Sigmoid colon (tissue), 7 donors: ENCODE measurements around the gene RECK. TPM values are rescaled to one million over a fixed set of nuclear protein-coding genes. Genes with fewer than 3 reads are reported as not detected.
"Not testable (repeated sequence)": the region's sequence is repeated elsewhere in the genome, so short reads cannot be mapped to it uniquely, and the experiment has no call there.

Source experiments
- DNase-seq: peaks from one replicate; pipeline ENCODE4 v3.0.0-alpha.2; 2019
- H3K27ac ChIP-seq, 4 donors: fragments of 200-600 bp; sonication (generic); one replicate each; pipeline ENCODE4 v1.5.1; 2016 to 2019; ENCODE audit warnings: mild to moderate bottlenecking in 1 of 4
- H3K27me3 ChIP-seq, 3 donors: fragments of 200-600 bp; sonication (generic); one replicate each; pipeline ENCODE4 v1.5.1; 2019; ENCODE audit warnings: mild to moderate bottlenecking in 1 of 3
- H3K36me3 ChIP-seq, 4 donors: fragments of 200-600 bp; sonication (generic); one replicate each; pipeline ENCODE4 v1.5.1; 2016 to 2019
- H3K4me1 ChIP-seq, 4 donors: fragments of 200-600 bp; sonication (generic); one replicate each; pipeline ENCODE4 v1.5.1; 2017 to 2019
- H3K4me3 ChIP-seq, 4 donors: fragments of 200-600 bp; sonication (generic); one replicate each; pipeline ENCODE4 v1.5.1; 2017 to 2019; ENCODE audit warnings: mild to moderate bottlenecking in 2 of 4, moderate library complexity in 1 of 4
- H3K9me3 ChIP-seq, 4 donors: fragments of 200-600 bp in 3 of 4; sonication (generic) in 3 of 4; one replicate each; pipeline versions ENCODE4 v1.5.1 to v1.6.1; 2013 to 2019
- CTCF ChIP-seq, 4 experiments: fragments of 450-650 bp in 3 of 4; fragments of 200-600 bp in 1 of 4; IDR thresholded peaks; one replicate each; pipeline ENCODE4 v1.5.1; 2016 to 2019; ENCODE audit warnings: antibody characterized with exemption in 4 of 4, mild to moderate bottlenecking in 3 of 4, moderate library complexity in 2 of 4
- EP300 ChIP-seq, 4 donors: sonication (generic); formaldehyde crosslinking; IDR thresholded peaks; one replicate each; pipeline ENCODE4 v1.6.1; 2017; ENCODE audit warnings: antibody characterized with exemption in 4 of 4
- POLR2A ChIP-seq, 2 donors: fragments of 450-650 bp; IDR thresholded peaks; one replicate each; pipeline ENCODE4 v1.6.1; 2016; ENCODE audit warnings: antibody characterized with exemption in 2 of 2, mild to moderate bottlenecking in 2 of 2, moderate library complexity in 2 of 2
- POLR2AphosphoS5 ChIP-seq, 4 donors: sonication (generic); formaldehyde crosslinking; IDR thresholded peaks; one replicate each; pipeline ENCODE4 v1.6.1; 2017; ENCODE audit warnings: antibody characterized with exemption in 4 of 4
- WGBS, 2 donors: extraction: QIAGEN DNeasy Blood & Tissue Kit; methylation state at CpG; one replicate each; pipeline ENCODE4 v1.1.7; 2013; 5-methylcytosine and 5-hydroxymethylcytosine counted together
- intact Hi-C: fragments of 100-400 bp; cut with DNase I; formaldehyde crosslinking; loops from one replicate; pipeline ENCODE4 v1.15.1; 2023
- polyA plus RNA-seq, 3 donors: library from polyadenylated mRNA; stranded (reverse); fragments of 200-250 nt; gene quantifications; one replicate each; pipeline ENCODE4 v1.2.3, GENCODE V29; 2013
- total RNA-seq, 4 donors: library from RNA; depleted of rRNA; stranded (reverse); fragments of >200 nt; gene quantifications; one replicate each; pipeline ENCODE4 v1.1.0, GENCODE V29; 2016
- donor health status: healthy with polysubstance abuse.
- donor health status: Bipolar disorder and iron deficiency.
- donor health status: healthy.

Gene RECK
- total and polyA plus RNA-seq, 7 donors = 0.23 to 22.2 (median 11.1) TPM

GRCh38 chr9:36080519-36080918 lies 43.8 kb downstream of the RECK start:
- H3K9me3 ChIP-seq = no peaks in the 10 kb centered on the region
- peaks cover 0 to 25% (median 0%) of the 10 kb centered on the region in 4 donors for H3K36me3 ChIP-seq
- H3K27ac ChIP-seq = no peak overlapping the region
- no peak for DNase-seq
- intact Hi-C loops = no loop called here
- TF ChIP-seq EP300 (IDR thresholded peaks at IDR 0.05) = no peak
- no peak for TF ChIP-seq POLR2A (IDR thresholded peaks at IDR 0.05)
- H3K4me3 ChIP-seq = no peak overlapping the region
- H3K4me1 ChIP-seq = peaks cover 0 to under 1% (median 0%) of the 10 kb centered on the region in 4 donors
- H3K27me3 ChIP-seq = no peaks in the 10 kb centered on the region
- 93% methylated on average over 3 of the region's 3 CpGs for WGBS, 2 donors

GRCh38 chr9:36082931-36083330 lies 46.2 kb downstream of the RECK start:
- TF ChIP-seq POLR2AphosphoS5 (IDR thresholded peaks at IDR 0.05) (no peak), POLR2A (IDR thresholded peaks at IDR 0.05) (no peak), EP300 (IDR thresholded peaks at IDR 0.05) (no peak), CTCF (IDR thresholded peaks at IDR 0.05) (no peak)
- no peak for DNase-seq
- Histone ChIP-seq H3K27me3 (no peaks in the 10 kb centered on the region), H3K9me3 (no peaks in the 10 kb centered on the region), H3K27ac (no peak overlapping the region), H3K4me3 (no peak overlapping the region), H3K36me3 (peaks cover 0 to 28% (median 4%) of the 10 kb centered on the region in 4 donors), H3K4me1 (no peaks in the 10 kb centered on the region)
- WGBS, 2 donors = 24 to 73% methylated on average over 5 of the region's 5 CpGs
- intact Hi-C loops = no loop called here

- no peak for DNase-seq
- TF ChIP-seq EP300 (IDR thresholded peaks at IDR 0.05) (no peak), CTCF (IDR thresholded peaks at IDR 0.05) (no peak), POLR2A (IDR thresholded peaks at IDR 0.05) (no peak), POLR2AphosphoS5 (IDR thresholded peaks at IDR 0.05) (no peak)
- H3K4me3 ChIP-seq = no peak overlapping the region
- H3K27me3 ChIP-seq = no peaks in the 10 kb centered on the region
- WGBS, 2 donors = 86 to 93% methylated on average over 7 of the region's 7 CpGs
- peaks cover 0 to 28% (median 4%) of the 10 kb centered on the region in 4 donors for H3K36me3 ChIP-seq
- peaks cover 0 to 7% (median 3%) of the 10 kb centered on the region in 4 donors for H3K4me1 ChIP-seq
- H3K27ac ChIP-seq = no peak overlapping the region
- no peaks in the 10 kb centered on the region for H3K9me3 ChIP-seq
- intact Hi-C loops = no loop called here
Measured at GRCh38 chr9:36086442-36086841, 49.7 kb downstream of the RECK start.

- DNase-seq, H3K27ac ChIP-seq, H3K4me3 ChIP-seq, H3K27me3 ChIP-seq, H3K9me3 ChIP-seq, intact Hi-C loops: not testable (repeated sequence)
- Histone ChIP-seq H3K4me1 (peaks cover 0 to 13% (median 4%) of the 10 kb centered on the region in 4 donors), H3K36me3 (peaks cover 0 to 28% (median 4%) of the 10 kb centered on the region in 4 donors)
Measured at GRCh38 chr9:36087054-36087453, 50.3 kb downstream of the RECK start.

- peaks cover 0 to 22% (median 4%) of the 10 kb centered on the region in 4 donors for H3K36me3 ChIP-seq
- peaks cover 0 to 15% (median 4%) of the 10 kb centered on the region in 4 donors for H3K4me1 ChIP-seq
- intact Hi-C loops = no loop called here
- H3K4me3 ChIP-seq = no peak overlapping the region
- H3K9me3 ChIP-seq = no peaks in the 10 kb centered on the region
- no peak for DNase-seq
- no peak overlapping the region for H3K27ac ChIP-seq
- H3K27me3 ChIP-seq = no peaks in the 10 kb centered on the region
- WGBS, 2 donors = 92 to 95% methylated on average over 3 of the region's 3 CpGs
- TF ChIP-seq EP300 (IDR thresholded peaks at IDR 0.05) = no peak
- TF ChIP-seq POLR2A (IDR thresholded peaks at IDR 0.05) = no peak
- no peak for TF ChIP-seq CTCF (IDR thresholded peaks at IDR 0.05)
- TF ChIP-seq POLR2AphosphoS5 (IDR thresholded peaks at IDR 0.05) = no peak
Measured at GRCh38 chr9:36088020-36088419, 51.3 kb downstream of the RECK start.
